OCI-LY1 (cell line): ENCODE data around the gene TMEM101.

Experiments
- H2AFZ ChIP-seq: fragments of 200-600 bp; sonication (generic), shearing (Covaris generic); 2 replicates; pipeline ENCODE4 v1.6.0; 2014; ENCODE audit warnings: antibody characterized with exemption, mild to moderate bottlenecking, low read length
- H3F3A ChIP-seq: fragments of 200-600 bp; sonication (generic), shearing (Covaris generic); 2 replicates; pipeline ENCODE4 v1.6.0; 2014; ENCODE audit warnings: mild to moderate bottlenecking, antibody characterized with exemption, low read length, moderate library complexity; ENCODE audit not compliant: insufficient read depth
- H3K27ac ChIP-seq: fragments of 200-600 bp; sonication (generic); 2 replicates; pipeline ENCODE4 v1.5.1; 2014; ENCODE audit warnings: low read length, mixed run types, mild to moderate bottlenecking, low read depth; ENCODE audit not compliant: poor library complexity, severe bottlenecking
- H3K27me3 ChIP-seq: fragments of 200-600 bp; sonication (generic); 2 replicates; pipeline ENCODE4 v1.6.0; 2014; ENCODE audit warnings: antibody characterized with exemption, mild to moderate bottlenecking, low read length, moderate library complexity; ENCODE audit not compliant: insufficient read depth
- H3K36me3 ChIP-seq: fragments of 200-600 bp; sonication (generic); 2 replicates; pipeline ENCODE4 v1.6.1; 2014; ENCODE audit warnings: mild to moderate bottlenecking, antibody characterized with exemption, low read length, moderate library complexity, mixed read lengths; ENCODE audit not compliant: insufficient read depth
- H3K4me1 ChIP-seq: fragments of 200-600 bp; sonication (generic); 2 replicates; pipeline ENCODE4 v1.5.1; 2014; ENCODE audit warnings: mild to moderate bottlenecking, low read length, moderate library complexity; ENCODE audit not compliant: insufficient read depth, severe bottlenecking
- H3K4me2 ChIP-seq: fragments of 200-600 bp; sonication (generic), shearing (Covaris generic); 2 replicates; pipeline ENCODE4 v1.6.1; 2014; ENCODE audit warnings: low read length
- H3K4me3 ChIP-seq: fragments of 200-600 bp; sonication (generic); 2 replicates; pipeline ENCODE4 v1.5.1; 2014; ENCODE audit warnings: low read length, low read depth, mild to moderate bottlenecking, mixed read lengths; ENCODE audit not compliant: poor library complexity, severe bottlenecking
- H3K79me2 ChIP-seq: fragments of 200-600 bp; shearing (Covaris generic); 2 replicates; pipeline ENCODE4 v1.6.1; 2016; ENCODE audit warnings: mixed run types, low read length, mixed read lengths; ENCODE audit not compliant: insufficient read depth
- H3K9ac ChIP-seq: fragments of 200-600 bp; sonication (generic), shearing (Covaris generic); 2 replicates; pipeline ENCODE4 v1.6.1; 2014; ENCODE audit warnings: mild to moderate bottlenecking, low read length, mixed read lengths
- H3K9me2 ChIP-seq: fragments of 200-600 bp; sonication (generic), shearing (Covaris generic); 2 replicates; pipeline ENCODE4 v1.6.1; 2014; ENCODE audit warnings: low read depth, mild to moderate bottlenecking, low read length, mixed read lengths
- H3K9me3 ChIP-seq: fragments of 200-600 bp; shearing (Covaris generic); 2 replicates; pipeline ENCODE4 v1.6.1; 2014; ENCODE audit warnings: low read length, mixed read lengths
- H4K20me1 ChIP-seq: fragments of 200-600 bp; sonication (generic), shearing (Covaris generic); 2 replicates; pipeline ENCODE4 v1.6.0; 2016; ENCODE audit warnings: mild to moderate bottlenecking, low read length; ENCODE audit not compliant: insufficient read depth
- EZH2 ChIP-seq: fragments of 200-600 bp; sonication (generic), shearing (Covaris generic); IDR thresholded peaks from 2 replicates; pipeline ENCODE4 v1.8.0; 2017; ENCODE audit warnings: borderline replicate concordance, mixed run types, mild to moderate bottlenecking, antibody characterized with exemption, low read length, moderate library complexity, mixed read lengths
- TF ChIP-seq, protein P1 (sequence below): fragments of 200-600 bp; sonication (generic), shearing (Covaris generic); IDR thresholded peaks from 2 replicates; pipeline ENCODE4 v1.5.1; 2017; ENCODE audit warnings: mild to moderate bottlenecking, antibody characterized with exemption, low read length, moderate library complexity, mixed read lengths

TMEM101 gene

DNA sequence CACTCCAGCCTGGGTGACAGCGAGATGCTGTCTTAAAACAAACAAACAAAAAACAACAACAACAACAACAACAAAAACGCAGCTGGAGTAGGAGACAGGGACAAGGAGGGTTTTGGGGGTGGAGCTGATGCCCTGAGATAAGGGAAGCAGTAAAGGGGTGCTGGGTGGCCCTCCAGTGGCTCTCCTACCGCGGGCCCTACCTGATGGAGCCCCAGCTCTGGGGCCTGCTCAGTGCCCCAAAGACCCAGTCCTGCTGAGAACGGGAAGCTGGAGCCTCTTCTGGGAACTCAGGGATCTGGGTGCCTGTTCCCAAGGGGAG lies 31.6 kb downstream of the TMEM101 start:
- Histone ChIP-seq H3K9ac (no peak overlapping the region), H2AFZ (no peak overlapping the region), H3K79me2 (no peaks in the 10 kb centered on the region), H4K20me1 (no peaks in the 10 kb centered on the region), H3K9me3 (no peaks in the 10 kb centered on the region), H3K4me2 (no peak overlapping the region), H3K27ac (no peak overlapping the region), H3K27me3 (0 out of 2 replicates have a peak, but pooled peaks cover 6% of the 10 kb centered on the region), H3K4me3 (no peak overlapping the region), H3K4me1 (no peaks in the 10 kb centered on the region), H3K9me2 (no peaks in the 10 kb centered on the region), H3K36me3 (no peaks in the 10 kb centered on the region), H3F3A (no peaks in the 10 kb centered on the region)
- no peak for TF ChIP-seq EZH2
- TF ChIP-seq, protein P1, sequence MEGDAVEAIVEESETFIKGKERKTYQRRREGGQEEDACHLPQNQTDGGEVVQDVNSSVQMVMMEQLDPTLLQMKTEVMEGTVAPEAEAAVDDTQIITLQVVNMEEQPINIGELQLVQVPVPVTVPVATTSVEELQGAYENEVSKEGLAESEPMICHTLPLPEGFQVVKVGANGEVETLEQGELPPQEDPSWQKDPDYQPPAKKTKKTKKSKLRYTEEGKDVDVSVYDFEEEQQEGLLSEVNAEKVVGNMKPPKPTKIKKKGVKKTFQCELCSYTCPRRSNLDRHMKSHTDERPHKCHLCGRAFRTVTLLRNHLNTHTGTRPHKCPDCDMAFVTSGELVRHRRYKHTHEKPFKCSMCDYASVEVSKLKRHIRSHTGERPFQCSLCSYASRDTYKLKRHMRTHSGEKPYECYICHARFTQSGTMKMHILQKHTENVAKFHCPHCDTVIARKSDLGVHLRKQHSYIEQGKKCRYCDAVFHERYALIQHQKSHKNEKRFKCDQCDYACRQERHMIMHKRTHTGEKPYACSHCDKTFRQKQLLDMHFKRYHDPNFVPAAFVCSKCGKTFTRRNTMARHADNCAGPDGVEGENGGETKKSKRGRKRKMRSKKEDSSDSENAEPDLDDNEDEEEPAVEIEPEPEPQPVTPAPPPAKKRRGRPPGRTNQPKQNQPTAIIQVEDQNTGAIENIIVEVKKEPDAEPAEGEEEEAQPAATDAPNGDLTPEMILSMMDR: no peak

DNA sequence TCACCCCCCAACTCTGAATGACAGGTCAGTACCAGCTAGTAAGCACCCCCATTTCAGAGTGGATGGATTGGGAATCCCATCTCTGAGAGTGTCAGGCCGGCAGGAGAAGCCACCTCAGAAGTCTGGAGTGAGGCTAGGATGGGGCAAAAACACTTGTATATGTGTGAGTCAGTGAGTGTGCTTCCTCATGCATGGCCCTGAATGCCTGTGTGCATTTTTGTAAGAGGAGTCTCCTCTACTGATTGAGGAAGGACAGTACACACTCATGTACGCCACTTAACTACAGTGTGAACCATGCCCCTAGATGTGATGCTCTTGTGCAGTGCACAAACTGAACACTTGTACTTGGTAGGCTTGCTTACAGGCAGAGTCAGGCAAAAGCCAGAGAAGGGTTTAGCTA lies 32.6 kb downstream of the TMEM101 start:
- H3K4me1 ChIP-seq: no peaks in the 10 kb centered on the region
- H3K27me3 ChIP-seq: 0 out of 2 replicates have a peak, but pooled peaks cover 6% of the 10 kb centered on the region
- H4K20me1 ChIP-seq: no peaks in the 10 kb centered on the region
- no peaks in the 10 kb centered on the region for H3K79me2 ChIP-seq
- H3K9me2 ChIP-seq: no peaks in the 10 kb centered on the region
- no peak overlapping the region for H3K4me3 ChIP-seq
- H3K36me3 ChIP-seq: no peaks in the 10 kb centered on the region
- no peak overlapping the region for H2AFZ ChIP-seq
- no peak overlapping the region for H3K9ac ChIP-seq
- TF ChIP-seq, protein P1: no peak
- TF ChIP-seq EZH2: no peak
- H3F3A ChIP-seq: no peaks in the 10 kb centered on the region
- no peaks in the 10 kb centered on the region for H3K9me3 ChIP-seq
- H3K4me2 ChIP-seq: no peak overlapping the region
- no peak overlapping the region for H3K27ac ChIP-seq

DNA sequence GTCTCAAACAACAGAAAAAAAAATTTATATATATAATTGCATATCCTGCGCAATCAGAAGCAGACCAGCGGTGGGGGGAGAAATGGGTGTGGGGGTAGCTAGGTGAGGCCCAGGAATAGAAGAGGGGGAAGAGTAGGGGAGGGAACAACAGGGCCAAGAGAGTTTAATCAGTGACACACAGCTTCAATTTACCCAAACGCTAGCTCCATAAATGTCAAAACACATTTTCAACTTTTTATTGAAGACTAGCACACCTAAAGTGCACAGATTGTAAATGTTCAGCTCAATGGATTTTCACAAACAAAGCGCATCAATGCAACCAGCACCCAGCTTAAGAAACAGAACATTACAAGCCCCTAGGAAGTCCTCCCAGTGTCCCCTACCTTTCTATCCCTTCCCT lies 35.1 kb downstream of the TMEM101 start:
- no peak overlapping the region for H3K27ac ChIP-seq
- no peak overlapping the region for H3K9ac ChIP-seq
- TF ChIP-seq, protein P1: no peak
- TF ChIP-seq EZH2: no peak
- no peak overlapping the region for H2AFZ ChIP-seq
- no peaks in the 10 kb centered on the region for H3K9me2 ChIP-seq
- no peak overlapping the region for H3K4me2 ChIP-seq
- no peaks in the 10 kb centered on the region for H3K4me1 ChIP-seq
- no peaks in the 10 kb centered on the region for H3F3A ChIP-seq
- H3K27me3 ChIP-seq: no peaks in the 10 kb centered on the region
- no peaks in the 10 kb centered on the region for H3K36me3 ChIP-seq
- H3K4me3 ChIP-seq: no peak overlapping the region
- H3K9me3 ChIP-seq: no peaks in the 10 kb centered on the region
- H3K79me2 ChIP-seq: no peaks in the 10 kb centered on the region
- no peaks in the 10 kb centered on the region for H4K20me1 ChIP-seq
